Measurements from ENCODE around the gene NINJ2. TPM values are rescaled to one million over a fixed set of nuclear protein-coding genes. Genes with fewer than 3 reads are reported as not detected.

NINJ2 gene
- total and polyA plus RNA-seq, 2 experiments from 2014 or later, result 4.9 to 5.2 TPM

GRCh38 chr12:553216-554000, 109.8 kb downstream of the NINJ2 start:
- Histone ChIP-seq H3K79me2 (ENCODE audit: insufficient read depth) (no peaks in the 10 kb centered on the region), H3K4me3 (no peak overlapping the region), H3F3A (ENCODE audit: insufficient read depth) (no peaks in the 10 kb centered on the region), H3K4me1 (ENCODE audit: insufficient read depth) (no peaks in the 10 kb centered on the region), H3K27ac (no peak overlapping the region), H3K36me3 (ENCODE audit: low read depth) (no peaks in the 10 kb centered on the region), H3K4me2 (ENCODE audit: unreplicated experiment) (no peak overlapping the region), H3K9me3 (ENCODE audit: low read depth) (no peaks in the 10 kb centered on the region), H3K9ac (no peak overlapping the region), H2AFZ (no peak overlapping the region), H4K20me1 (ENCODE audit: insufficient read depth) (no peaks in the 10 kb centered on the region), H3K27me3 (replicated peaks; ENCODE audit: insufficient read depth) (peaks cover 26% of the 10 kb centered on the region), H3K9me2 (ENCODE audit: insufficient read depth) (no peaks in the 10 kb centered on the region)
- 73 to 75% methylated on average over 22 to 23 of the region's 23 CpGs for WGBS, 2 experiments (ENCODE audit: low coverage in 1 of 2, low lambda C conversion rate in 2 of 2, missing lambda C conversion rate in 2 of 2)
- DNase-seq, result no peak
- in situ Hi-C loops (cut with MboI), result loop anchor here (5.0 kb wide), 1 partner anchor 106 kb away; no protein-coding TSS in a partner anchor
- TF ChIP-seq EZH2 (IDR thresholded peaks at IDR 0.05; ENCODE audit: insufficient read depth, poor library complexity, severe bottlenecking), result no peak
- no peak for TF ChIP-seq EZH2phosphoT487 (IDR thresholded peaks at IDR 0.05; ENCODE audit: insufficient read depth, low read depth)

- H3K9me2 ChIP-seq (ENCODE audit: insufficient read depth), result no peaks in the 10 kb centered on the region
- no peak overlapping the region for H3K4me2 ChIP-seq (ENCODE audit: unreplicated experiment)
- peak; percentile 41 for DNase-seq
- H3K27ac ChIP-seq, result no peak overlapping the region
- in situ Hi-C loops (cut with MboI), result loop anchor here (5.0 kb wide), 1 partner anchor 105 kb away; no protein-coding TSS in a partner anchor
- no peaks in the 10 kb centered on the region for H3K79me2 ChIP-seq (ENCODE audit: insufficient read depth)
- no peak overlapping the region for H3K9ac ChIP-seq
- H3K27me3 ChIP-seq (replicated peaks; ENCODE audit: insufficient read depth), result peaks cover 26% of the 10 kb centered on the region
- 20 to 21% methylated on average over 6 of the region's 6 CpGs for WGBS, 2 experiments (ENCODE audit: low coverage in 1 of 2, low lambda C conversion rate in 2 of 2, missing lambda C conversion rate in 2 of 2)
- H2AFZ ChIP-seq, result no peak overlapping the region
- no peaks in the 10 kb centered on the region for H3K36me3 ChIP-seq (ENCODE audit: low read depth)
- no peak for TF ChIP-seq EZH2 (IDR thresholded peaks at IDR 0.05; ENCODE audit: insufficient read depth, poor library complexity, severe bottlenecking)
- no peak for TF ChIP-seq EZH2phosphoT487 (IDR thresholded peaks at IDR 0.05; ENCODE audit: insufficient read depth, low read depth)
- H4K20me1 ChIP-seq (ENCODE audit: insufficient read depth), result no peaks in the 10 kb centered on the region
- H3K4me3 ChIP-seq, result no peak overlapping the region
- H3K9me3 ChIP-seq (ENCODE audit: low read depth), result no peaks in the 10 kb centered on the region
- no peaks in the 10 kb centered on the region for H3F3A ChIP-seq (ENCODE audit: insufficient read depth)
- peaks cover under 1% of the 10 kb centered on the region; the same call in 1 of the 2 replicates for H3K4me1 ChIP-seq (ENCODE audit: insufficient read depth)
These were observed 110.8 kb downstream of the NINJ2 start for GRCh38 chr12:552466-552865.

GRCh38 chr12:550473-551260, 112.6 kb downstream of the NINJ2 start:
- no peaks in the 10 kb centered on the region for H3K9me2 ChIP-seq (ENCODE audit: insufficient read depth)
- no peaks in the 10 kb centered on the region for H3K36me3 ChIP-seq (ENCODE audit: low read depth)
- no peak overlapping the region for H3K4me3 ChIP-seq
- no peaks in the 10 kb centered on the region for H3K79me2 ChIP-seq (ENCODE audit: insufficient read depth)
- WGBS, 2 experiments (ENCODE audit: low coverage in 1 of 2, low lambda C conversion rate in 2 of 2, missing lambda C conversion rate in 2 of 2), result 72 to 75% methylated on average over 18 of the region's 18 CpGs
- H4K20me1 ChIP-seq (ENCODE audit: insufficient read depth), result no peaks in the 10 kb centered on the region
- TF ChIP-seq EZH2phosphoT487 (IDR thresholded peaks at IDR 0.05; ENCODE audit: insufficient read depth, low read depth), result no peak
- no peak for TF ChIP-seq EZH2 (IDR thresholded peaks at IDR 0.05; ENCODE audit: insufficient read depth, poor library complexity, severe bottlenecking)
- H2AFZ ChIP-seq, result no peak overlapping the region
- peaks cover 26% of the 10 kb centered on the region for H3K27me3 ChIP-seq (replicated peaks; ENCODE audit: insufficient read depth)
- DNase-seq, result no peak
- no peak overlapping the region for H3K9ac ChIP-seq
- no peak overlapping the region for H3K4me2 ChIP-seq (ENCODE audit: unreplicated experiment)
- H3K9me3 ChIP-seq (ENCODE audit: low read depth), result no peaks in the 10 kb centered on the region
- in situ Hi-C loops (cut with MboI), result loop anchor here (5.0 kb wide), 1 partner anchor 103 kb away; no protein-coding TSS in a partner anchor
- no peak overlapping the region for H3K27ac ChIP-seq
- no peaks in the 10 kb centered on the region for H3F3A ChIP-seq (ENCODE audit: insufficient read depth)
- H3K4me1 ChIP-seq (ENCODE audit: insufficient read depth), result peaks cover 5% of the 10 kb centered on the region; the same call in 1 of the 2 replicates

- H3K79me2 ChIP-seq (ENCODE audit: insufficient read depth), result no peaks in the 10 kb centered on the region
- H3K9me3 ChIP-seq (ENCODE audit: low read depth), result no peaks in the 10 kb centered on the region
- peaks cover 33% of the 10 kb centered on the region for H3K27me3 ChIP-seq (replicated peaks; ENCODE audit: insufficient read depth)
- H3K27ac ChIP-seq, result no peak overlapping the region
- no peak overlapping the region for H3K4me2 ChIP-seq (ENCODE audit: unreplicated experiment)
- H3K4me1 ChIP-seq (ENCODE audit: insufficient read depth), result peaks cover 5% of the 10 kb centered on the region; the same call in 1 of the 2 replicates
- no peaks in the 10 kb centered on the region for H4K20me1 ChIP-seq (ENCODE audit: insufficient read depth)
- 90 to 92% methylated on average over 26 to 29 of the region's 29 CpGs for WGBS, 2 experiments (ENCODE audit: low coverage in 1 of 2, low lambda C conversion rate in 2 of 2, missing lambda C conversion rate in 2 of 2)
- H3K9ac ChIP-seq, result no peak overlapping the region
- no peak overlapping the region for H2AFZ ChIP-seq
- in situ Hi-C loops (cut with MboI), result loop anchor here (5.0 kb wide), 1 partner anchor 102 kb away; no protein-coding TSS in a partner anchor
- H3K9me2 ChIP-seq (ENCODE audit: insufficient read depth), result no peaks in the 10 kb centered on the region
- H3F3A ChIP-seq (ENCODE audit: insufficient read depth), result no peaks in the 10 kb centered on the region
- H3K36me3 ChIP-seq (ENCODE audit: low read depth), result no peaks in the 10 kb centered on the region
- no peak for TF ChIP-seq EZH2 (IDR thresholded peaks at IDR 0.05; ENCODE audit: insufficient read depth, poor library complexity, severe bottlenecking)
- no peak for TF ChIP-seq EZH2phosphoT487 (IDR thresholded peaks at IDR 0.05; ENCODE audit: insufficient read depth, low read depth)
- no peak for DNase-seq
- no peak overlapping the region for H3K4me3 ChIP-seq
These were observed 113.7 kb downstream of the NINJ2 start for GRCh38 chr12:549476-550082.

All from GM23248 (cell line).